HTR-8/SVneo (cell line): ENCODE measurements around the gene DUSP23.

Experiments
- DNase-seq: peaks from one replicate; pipeline ENCODE4 v3.0.0; 2011; ENCODE audit warnings: low spot score, mixed read lengths; ENCODE audit not compliant: insufficient read length
- FAIRE-seq: peaks from 2 replicates; lab custom pipeline; 2011; peaks lifted over from hg19 to GRCh38; lab: Jason Lieb, UNC

Gene DUSP23

DNA sequence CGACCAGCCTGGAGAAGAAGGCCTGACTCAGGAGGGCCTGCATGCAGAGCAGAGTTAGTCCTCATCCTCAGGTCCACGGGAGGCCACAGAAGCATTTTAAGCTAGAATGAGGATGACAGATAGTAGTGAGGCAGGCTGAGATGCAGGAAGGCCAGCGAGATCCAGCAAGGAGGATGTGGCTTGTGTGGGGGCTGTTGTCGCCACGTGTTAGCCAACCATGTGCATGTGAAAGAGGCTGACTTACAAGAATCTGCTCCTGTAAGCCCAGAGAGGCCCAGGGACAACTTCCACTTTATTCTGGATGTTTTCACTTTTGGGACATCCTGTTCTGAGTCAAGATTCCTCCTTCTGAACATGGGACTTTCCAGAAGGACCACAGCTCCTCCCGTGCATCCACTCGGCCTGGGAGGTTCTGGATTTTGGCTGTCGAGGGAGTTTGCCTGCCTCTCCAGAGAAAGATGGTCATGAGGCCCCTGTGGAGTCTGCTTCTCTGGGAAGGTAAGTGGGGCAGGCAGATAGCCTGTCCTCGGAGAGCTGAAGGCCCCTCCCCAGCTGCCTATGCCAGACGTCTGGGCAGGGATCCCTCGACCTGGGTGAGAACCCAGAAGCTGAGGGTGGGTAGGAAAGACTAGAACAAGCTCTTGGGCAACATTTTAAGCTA lies 45.8 kb downstream of the DUSP23 start, which contains the start of gene SLAMF8:
TSS of gene SLAMF8 (plus strand) at position 433 of the 661 bp plus-strand sequence. CDS start at position 459, 26 bp downstream.
- no peak for DNase-seq
- FAIRE-seq: no peak

DNA sequence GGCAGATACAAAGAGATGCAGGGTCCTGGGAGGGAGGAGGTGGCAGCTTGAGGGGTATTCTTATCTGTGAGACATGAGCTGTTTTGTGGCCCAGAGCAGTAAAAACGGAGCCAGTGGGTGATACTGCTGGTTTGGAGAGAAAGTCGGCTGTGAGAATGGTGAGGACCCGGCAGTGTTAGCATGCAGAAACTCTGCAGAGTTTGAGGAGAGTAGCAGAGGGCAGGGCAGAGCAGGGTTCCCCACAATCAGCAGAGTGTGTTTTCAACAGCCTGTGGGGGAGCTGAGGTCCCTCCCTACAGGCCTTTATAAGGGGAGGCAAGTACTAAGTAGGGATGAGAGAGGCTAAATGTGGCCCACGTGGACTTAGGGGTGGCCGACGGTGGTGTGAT lies 46.3 kb downstream of the DUSP23 start:
- DNase-seq (no peak), FAIRE-seq (no peak)

DNA sequence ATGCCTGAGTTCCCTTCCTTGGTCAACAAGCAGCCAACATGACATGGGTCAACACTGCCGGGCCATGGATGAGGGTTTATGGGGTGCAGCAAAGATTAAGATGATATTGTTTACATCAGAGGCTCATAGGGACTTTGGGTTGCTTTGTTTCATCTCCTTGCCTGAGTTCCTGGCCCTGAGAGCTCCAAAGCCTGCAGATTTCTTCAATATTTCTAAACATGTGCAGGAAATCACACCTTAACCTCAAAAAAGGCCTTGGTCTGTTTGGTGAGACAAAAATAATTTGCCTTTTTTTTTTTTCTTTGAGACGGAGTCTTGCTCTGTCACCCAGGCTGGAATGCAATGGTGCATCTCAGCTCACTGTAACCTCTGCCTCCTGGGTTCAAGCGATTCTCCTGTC lies 46.8 kb downstream of the DUSP23 start:
- FAIRE-seq: no peak
- no peak for DNase-seq

DNA sequence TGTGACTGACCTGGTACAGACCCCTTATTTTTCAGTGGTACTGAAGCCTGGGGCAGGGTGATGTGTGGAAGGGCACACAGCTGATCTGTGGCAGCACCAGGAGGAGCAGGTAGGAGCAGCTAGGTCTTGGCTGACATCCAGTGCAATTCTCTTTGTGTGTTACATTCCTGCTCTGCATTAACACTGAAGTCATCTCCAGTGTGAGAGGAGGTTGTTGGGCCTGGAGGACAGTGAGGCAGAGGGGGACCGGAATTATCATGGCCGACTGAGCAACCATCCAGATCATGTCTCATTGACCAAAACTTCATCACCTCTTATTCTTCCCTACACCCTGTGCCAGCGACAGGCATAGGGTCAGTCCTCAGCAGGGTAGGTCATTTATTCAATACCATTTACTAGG lies 47.4 kb downstream of the DUSP23 start:
- no peak for FAIRE-seq
- no peak for DNase-seq

DNA sequence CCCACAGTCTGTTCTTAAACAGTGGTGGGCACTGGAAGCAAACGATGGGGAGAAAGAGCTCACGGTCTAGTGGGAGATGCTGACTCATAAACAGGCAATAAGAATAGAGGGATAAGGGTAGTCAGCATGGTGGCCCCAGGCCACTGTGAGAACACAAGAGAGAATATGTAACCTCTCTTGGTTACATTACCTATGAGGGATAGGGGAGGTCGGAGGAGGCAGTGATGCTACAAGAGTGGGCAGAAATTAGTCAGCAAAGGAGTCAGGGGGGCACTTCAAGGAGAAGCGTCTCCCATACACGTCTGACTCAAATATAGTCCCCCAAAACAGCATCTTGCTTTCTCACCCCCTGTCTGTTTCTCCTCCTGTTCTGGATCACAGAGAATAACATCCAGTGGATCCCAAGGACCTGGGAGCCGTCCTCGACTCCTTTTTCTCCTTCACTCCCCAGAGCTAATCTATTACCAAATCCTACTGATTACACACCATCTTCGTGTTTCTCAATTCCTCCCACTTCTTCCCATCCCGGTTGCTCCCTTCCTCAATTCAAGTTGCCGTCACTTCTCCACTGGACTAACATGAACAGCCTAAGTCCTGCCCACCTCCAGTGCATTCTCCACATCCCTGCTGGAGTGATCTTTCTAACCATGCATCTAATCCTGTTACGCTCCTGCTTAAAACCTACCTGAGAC lies 48.0 kb downstream of the DUSP23 start:
- FAIRE-seq: no peak

DNA sequence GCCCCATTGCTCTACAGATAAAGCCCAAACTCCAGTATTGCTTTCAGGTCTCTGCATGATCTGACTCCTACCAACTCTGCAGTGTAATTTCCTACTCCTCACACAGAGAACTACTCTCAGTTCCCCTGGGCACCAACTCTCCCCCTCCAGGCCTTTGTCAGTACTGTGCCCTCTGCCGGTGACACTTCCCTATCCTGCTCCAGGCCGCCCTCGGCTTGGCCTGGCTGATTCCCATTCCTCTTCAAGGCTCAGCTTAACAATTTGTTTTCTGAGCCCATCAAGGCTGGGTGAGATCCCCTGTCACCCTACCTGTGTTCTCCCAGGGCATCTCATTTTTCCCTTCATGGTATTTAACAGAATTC lies 48.5 kb downstream of the DUSP23 start:
- FAIRE-seq: no peak
- no peak for DNase-seq

More for the DNA sequence above, 48.0 kb downstream of the DUSP23 start:
- DNase-seq: no peak

DNA sequence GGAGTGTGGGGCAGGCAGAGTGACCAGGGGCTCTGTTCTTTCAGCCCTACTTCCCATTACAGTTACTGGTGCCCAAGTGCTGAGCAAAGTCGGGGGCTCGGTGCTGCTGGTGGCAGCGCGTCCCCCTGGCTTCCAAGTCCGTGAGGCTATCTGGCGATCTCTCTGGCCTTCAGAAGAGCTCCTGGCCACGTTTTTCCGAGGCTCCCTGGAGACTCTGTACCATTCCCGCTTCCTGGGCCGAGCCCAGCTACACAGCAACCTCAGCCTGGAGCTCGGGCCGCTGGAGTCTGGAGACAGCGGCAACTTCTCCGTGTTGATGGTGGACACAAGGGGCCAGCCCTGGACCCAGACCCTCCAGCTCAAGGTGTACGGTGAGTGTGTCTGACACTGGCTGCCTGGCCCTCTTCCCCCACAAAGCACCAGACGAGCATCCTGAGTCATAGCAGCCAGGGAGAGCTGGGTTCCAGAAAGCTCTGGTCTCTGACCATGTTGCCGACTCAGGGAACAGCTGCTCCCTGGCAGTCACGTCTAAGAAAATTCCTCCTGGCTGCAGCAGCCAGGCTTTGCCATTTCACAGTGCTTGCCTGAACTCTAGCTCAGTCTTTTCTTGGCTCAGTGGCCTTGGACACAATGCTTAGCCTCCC lies 49.2 kb downstream of the DUSP23 start:
- DNase-seq (no peak), FAIRE-seq (no peak)

DNA sequence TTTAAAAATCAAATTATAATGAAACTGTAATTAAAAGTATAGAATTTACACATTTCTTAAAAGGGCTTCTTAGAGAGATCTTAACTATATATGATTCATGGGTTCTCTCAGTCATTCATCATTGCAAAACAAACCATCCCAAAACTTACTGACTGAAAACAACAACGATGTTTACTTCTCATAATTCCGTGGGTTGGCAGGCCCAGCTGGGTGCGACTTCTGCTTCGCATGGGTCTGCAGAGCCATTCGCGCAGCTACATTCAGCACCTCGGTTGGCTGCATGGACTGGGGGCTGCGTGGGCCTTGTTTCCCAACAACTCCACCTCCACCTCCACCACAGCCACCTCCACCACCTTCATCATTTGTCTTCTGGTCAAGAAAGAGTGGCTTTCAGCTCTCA lies 50.0 kb downstream of the DUSP23 start:
- no peak for DNase-seq
- no peak for FAIRE-seq

DNA sequence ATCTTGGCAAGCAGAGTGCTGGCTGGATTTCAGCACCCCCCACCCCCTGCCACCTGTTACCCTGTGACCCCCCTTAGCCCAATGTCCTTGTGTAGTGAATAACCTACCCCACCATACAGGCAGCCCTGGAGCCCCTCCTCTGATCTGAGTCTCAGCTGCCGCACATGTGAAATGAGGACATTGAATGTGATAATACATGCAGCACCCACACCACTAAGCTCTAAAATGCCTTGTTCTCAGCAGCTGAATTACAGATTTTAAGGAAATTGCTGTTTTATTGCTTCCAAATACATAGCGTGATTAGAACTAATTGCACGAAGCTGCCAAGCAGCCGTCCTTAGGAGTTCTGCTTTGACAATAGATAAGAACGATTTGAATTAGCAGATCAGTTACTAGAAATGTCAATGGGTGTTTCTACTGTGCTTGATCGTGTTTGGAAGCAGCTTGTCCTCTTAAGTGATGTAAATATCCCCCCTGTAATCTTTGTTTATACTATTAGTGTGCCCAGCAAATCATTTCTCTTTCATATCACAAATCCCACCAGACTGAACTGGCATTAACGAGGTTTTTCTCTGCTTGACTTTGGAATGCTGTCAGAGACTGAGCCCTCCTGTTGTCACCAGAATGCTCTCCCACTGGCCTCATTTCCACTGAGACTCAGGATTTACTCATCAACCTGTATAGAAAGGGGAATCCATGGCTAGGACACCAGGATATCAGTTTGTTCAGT lies 50.8 kb downstream of the DUSP23 start:
- DNase-seq: no peak
- no peak for FAIRE-seq
